Neural cell (in vitro differentiated cells): ENCODE measurements around the gene SLC2A5. TPM values are rescaled to one million over a fixed set of nuclear protein-coding genes. Genes with fewer than 3 reads are reported as not detected.

Source experiments
- H2AFZ ChIP-seq: fragments of 200-600, 300-800 bp; sonication (generic), shearing (Covaris generic); 2 replicates; pipeline ENCODE4 v1.6.0; 2014; ENCODE audit warnings: low read depth, mild to moderate bottlenecking, antibody characterized with exemption, low read length, moderate library complexity
- H3F3A ChIP-seq: fragments of 200-600 bp; shearing (Covaris generic); 2 replicates; pipeline ENCODE4 v1.6.1; 2016; ENCODE audit warnings: mild to moderate bottlenecking, moderate library complexity, mixed read lengths, antibody characterized with exemption, low read length; ENCODE audit not compliant: insufficient read depth, poor library complexity, severe bottlenecking
- H3K27ac ChIP-seq: fragments of 200-600, 300-800 bp; sonication (generic), shearing (Covaris generic); 2 replicates; pipeline ENCODE4 v1.5.1; 2014; ENCODE audit warnings: mild to moderate bottlenecking, low read length, moderate library complexity
- H3K27me3 ChIP-seq: fragments of 300-800, 200-600 bp; sonication (generic), shearing (Covaris generic); 2 replicates; pipeline ENCODE4 v1.6.0; 2014; ENCODE audit warnings: mild to moderate bottlenecking, low read depth, low read length, moderate library complexity; ENCODE audit not compliant: insufficient read depth
- H3K36me3 ChIP-seq: fragments of 300-800, 200-600 bp; sonication (generic), shearing (Covaris generic); 2 replicates; pipeline ENCODE4 v1.5.1; 2014; ENCODE audit warnings: mild to moderate bottlenecking, antibody characterized with exemption, low read length, moderate library complexity; ENCODE audit not compliant: insufficient read depth
- H3K4me2 ChIP-seq: fragments of 300-800, 200-600 bp; sonication (generic), shearing (Covaris generic); 2 replicates; pipeline ENCODE4 v1.6.0; 2014; ENCODE audit warnings: mild to moderate bottlenecking, low read length
- H3K4me3 ChIP-seq: fragments of 300-800, 200-600 bp; sonication (generic), shearing (Covaris generic); 2 replicates; pipeline ENCODE4 v1.5.1; 2014; ENCODE audit warnings: mild to moderate bottlenecking, low read length, moderate library complexity
- H3K79me2 ChIP-seq: fragments of 200-600 bp; shearing (Covaris generic); replicated peaks from 2 replicates; pipeline ENCODE4 v1.6.0; 2014; ENCODE audit warnings: mild to moderate bottlenecking, low read length, moderate library complexity; ENCODE audit not compliant: insufficient read depth
- H3K9ac ChIP-seq: fragments of 300-800, 200-600 bp; sonication (generic), shearing (Covaris generic); 2 replicates; pipeline ENCODE4 v1.6.1; 2016; ENCODE audit warnings: mild to moderate bottlenecking, low read length, mixed read lengths
- H3K9me2 ChIP-seq: fragments of 200-600 bp; shearing (Covaris generic); 2 replicates; pipeline ENCODE4 v1.6.1; 2016; ENCODE audit warnings: mild to moderate bottlenecking, low read length, mixed read lengths; ENCODE audit not compliant: insufficient read depth
- H3K9me3 ChIP-seq: fragments of 200-600, 300-800 bp; sonication (generic), shearing (Covaris generic); 2 replicates; pipeline ENCODE4 v1.6.1; 2016; ENCODE audit warnings: mild to moderate bottlenecking, mixed run types, low read length, moderate library complexity, mixed read lengths
- H4K20me1 ChIP-seq: fragments of 200-600 bp; shearing (Covaris generic); 2 replicates; pipeline ENCODE4 v1.6.1; 2016; ENCODE audit warnings: mild to moderate bottlenecking, mixed run types; ENCODE audit not compliant: insufficient read depth
- EP300 ChIP-seq: fragments of 450-650 bp; conservative IDR thresholded peaks from 2 replicates; pipeline ENCODE4 v1.6.1; 2014; ENCODE audit warnings: antibody characterized with exemption, mild to moderate bottlenecking, moderate library complexity; ENCODE audit not compliant: poor library complexity, severe bottlenecking
- EZH2 ChIP-seq: fragments of 200-600, 300-800 bp; shearing (Covaris generic), sonication (generic); IDR thresholded peaks from 2 replicates; pipeline ENCODE4 v1.6.1; 2014; ENCODE audit warnings: antibody characterized with exemption, low read length, borderline replicate concordance, mild to moderate bottlenecking; ENCODE audit not compliant: insufficient read depth, poor library complexity, severe bottlenecking
- MXI1 ChIP-seq: fragments of 450-650 bp; conservative IDR thresholded peaks from 2 replicates; pipeline ENCODE4 v1.6.1; 2014; ENCODE audit warnings: antibody characterized with exemption, mild to moderate bottlenecking; ENCODE audit not compliant: poor library complexity, severe bottlenecking
- POLR2AphosphoS5 ChIP-seq: IDR thresholded peaks from 2 replicates; pipeline ENCODE4 v1.6.1; 2012
- RAD21 ChIP-seq: fragments of 450-650 bp; conservative IDR thresholded peaks from 2 replicates; pipeline ENCODE4 v1.6.1; 2014; ENCODE audit warnings: antibody characterized with exemption, mild to moderate bottlenecking, moderate library complexity
- SMC3 ChIP-seq: fragments of 450-650 bp; conservative IDR thresholded peaks from 2 replicates; pipeline ENCODE4 v1.6.1; 2014; ENCODE audit warnings: antibody characterized with exemption, mild to moderate bottlenecking, moderate library complexity; ENCODE audit not compliant: poor library complexity
- TAF1 ChIP-seq: IDR thresholded peaks from 2 replicates; pipeline ENCODE4 v1.6.1; 2012; ENCODE audit warnings: low read depth
- polyA plus RNA-seq: library from polyadenylated mRNA; depleted of rRNA; stranded (reverse); fragments of >200 nt; gene quantifications from 2 replicates; pipeline ENCODE4 v1.2.3, GENCODE V29; 2014
- TF ChIP-seq, protein P1 (sequence below): IDR thresholded peaks from 2 replicates; pipeline ENCODE4 v1.6.1; 2012; ENCODE audit warnings: borderline replicate concordance
- TF ChIP-seq, protein P2 (sequence below): fragments of 450-650 bp; IDR thresholded peaks from 2 replicates; pipeline ENCODE4 v1.5.1; 2014; ENCODE audit warnings: antibody characterized with exemption, mild to moderate bottlenecking, moderate library complexity; ENCODE audit not compliant: poor library complexity, severe bottlenecking

SLC2A5 gene
- polyA plus RNA-seq, 1 donor from 2014 or later, result not detected

GRCh38 chr1:9050803-9051202 lies 18.6 kb downstream of the SLC2A5 start:
- no peaks in the 10 kb centered on the region for H3K36me3 ChIP-seq
- H3K4me2 ChIP-seq, result no peak overlapping the region
- H3K9me2 ChIP-seq, result no peaks in the 10 kb centered on the region
- no peak overlapping the region for H2AFZ ChIP-seq
- no peaks in the 10 kb centered on the region for H4K20me1 ChIP-seq
- TF ChIP-seq EZH2, result no peak
- TF ChIP-seq, protein P1, sequence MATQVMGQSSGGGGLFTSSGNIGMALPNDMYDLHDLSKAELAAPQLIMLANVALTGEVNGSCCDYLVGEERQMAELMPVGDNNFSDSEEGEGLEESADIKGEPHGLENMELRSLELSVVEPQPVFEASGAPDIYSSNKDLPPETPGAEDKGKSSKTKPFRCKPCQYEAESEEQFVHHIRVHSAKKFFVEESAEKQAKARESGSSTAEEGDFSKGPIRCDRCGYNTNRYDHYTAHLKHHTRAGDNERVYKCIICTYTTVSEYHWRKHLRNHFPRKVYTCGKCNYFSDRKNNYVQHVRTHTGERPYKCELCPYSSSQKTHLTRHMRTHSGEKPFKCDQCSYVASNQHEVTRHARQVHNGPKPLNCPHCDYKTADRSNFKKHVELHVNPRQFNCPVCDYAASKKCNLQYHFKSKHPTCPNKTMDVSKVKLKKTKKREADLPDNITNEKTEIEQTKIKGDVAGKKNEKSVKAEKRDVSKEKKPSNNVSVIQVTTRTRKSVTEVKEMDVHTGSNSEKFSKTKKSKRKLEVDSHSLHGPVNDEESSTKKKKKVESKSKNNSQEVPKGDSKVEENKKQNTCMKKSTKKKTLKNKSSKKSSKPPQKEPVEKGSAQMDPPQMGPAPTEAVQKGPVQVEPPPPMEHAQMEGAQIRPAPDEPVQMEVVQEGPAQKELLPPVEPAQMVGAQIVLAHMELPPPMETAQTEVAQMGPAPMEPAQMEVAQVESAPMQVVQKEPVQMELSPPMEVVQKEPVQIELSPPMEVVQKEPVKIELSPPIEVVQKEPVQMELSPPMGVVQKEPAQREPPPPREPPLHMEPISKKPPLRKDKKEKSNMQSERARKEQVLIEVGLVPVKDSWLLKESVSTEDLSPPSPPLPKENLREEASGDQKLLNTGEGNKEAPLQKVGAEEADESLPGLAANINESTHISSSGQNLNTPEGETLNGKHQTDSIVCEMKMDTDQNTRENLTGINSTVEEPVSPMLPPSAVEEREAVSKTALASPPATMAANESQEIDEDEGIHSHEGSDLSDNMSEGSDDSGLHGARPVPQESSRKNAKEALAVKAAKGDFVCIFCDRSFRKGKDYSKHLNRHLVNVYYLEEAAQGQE, result no peak
- TF ChIP-seq SMC3, result no peak
- no peak for TF ChIP-seq RAD21
- no peak for TF ChIP-seq EP300
- TF ChIP-seq MXI1, result no peak
- no peak for TF ChIP-seq POLR2AphosphoS5
- no peak for TF ChIP-seq TAF1
- TF ChIP-seq, protein P2, sequence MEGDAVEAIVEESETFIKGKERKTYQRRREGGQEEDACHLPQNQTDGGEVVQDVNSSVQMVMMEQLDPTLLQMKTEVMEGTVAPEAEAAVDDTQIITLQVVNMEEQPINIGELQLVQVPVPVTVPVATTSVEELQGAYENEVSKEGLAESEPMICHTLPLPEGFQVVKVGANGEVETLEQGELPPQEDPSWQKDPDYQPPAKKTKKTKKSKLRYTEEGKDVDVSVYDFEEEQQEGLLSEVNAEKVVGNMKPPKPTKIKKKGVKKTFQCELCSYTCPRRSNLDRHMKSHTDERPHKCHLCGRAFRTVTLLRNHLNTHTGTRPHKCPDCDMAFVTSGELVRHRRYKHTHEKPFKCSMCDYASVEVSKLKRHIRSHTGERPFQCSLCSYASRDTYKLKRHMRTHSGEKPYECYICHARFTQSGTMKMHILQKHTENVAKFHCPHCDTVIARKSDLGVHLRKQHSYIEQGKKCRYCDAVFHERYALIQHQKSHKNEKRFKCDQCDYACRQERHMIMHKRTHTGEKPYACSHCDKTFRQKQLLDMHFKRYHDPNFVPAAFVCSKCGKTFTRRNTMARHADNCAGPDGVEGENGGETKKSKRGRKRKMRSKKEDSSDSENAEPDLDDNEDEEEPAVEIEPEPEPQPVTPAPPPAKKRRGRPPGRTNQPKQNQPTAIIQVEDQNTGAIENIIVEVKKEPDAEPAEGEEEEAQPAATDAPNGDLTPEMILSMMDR, result no peak
- no peaks in the 10 kb centered on the region for H3K9me3 ChIP-seq
- no peaks in the 10 kb centered on the region for H3K79me2 ChIP-seq
- no peaks in the 10 kb centered on the region for H3F3A ChIP-seq
- no peak overlapping the region for H3K27ac ChIP-seq
- no peaks in the 10 kb centered on the region for H3K27me3 ChIP-seq
- H3K9ac ChIP-seq, result no peak overlapping the region
- H3K4me3 ChIP-seq, result no peak overlapping the region

GRCh38 chr1:9048551-9048950 lies 20.9 kb downstream of the SLC2A5 start:
- no peak overlapping the region for H3K27ac ChIP-seq

More at GRCh38 chr1:9048551-9048950, 20.9 kb downstream of the SLC2A5 start:
- Histone ChIP-seq H3K9me2 (no peaks in the 10 kb centered on the region), H3K4me3 (no peak overlapping the region), H3K9ac (no peak overlapping the region), H3K36me3 (no peaks in the 10 kb centered on the region), H3K79me2 (no peaks in the 10 kb centered on the region), H3F3A (no peaks in the 10 kb centered on the region), H3K9me3 (no peaks in the 10 kb centered on the region), H4K20me1 (no peaks in the 10 kb centered on the region), H3K4me2 (no peak overlapping the region), H2AFZ (no peak overlapping the region), H3K27me3 (no peaks in the 10 kb centered on the region)
- TF ChIP-seq, protein P2, result no peak
- no peak for TF ChIP-seq POLR2AphosphoS5
- no peak for TF ChIP-seq RAD21
- TF ChIP-seq EP300, result no peak
- TF ChIP-seq, protein P1, result no peak
- TF ChIP-seq SMC3, result no peak
- no peak for TF ChIP-seq EZH2
- no peak for TF ChIP-seq MXI1
- no peak for TF ChIP-seq TAF1
